ENCODE measurements around the gene CFAP53. TPM values are rescaled to one million over a fixed set of nuclear protein-coding genes. Genes with fewer than 3 reads are reported as not detected.

The CFAP53 gene
- total RNA-seq, 1 experiment from 2014 or later = 0.08 TPM

DNA sequence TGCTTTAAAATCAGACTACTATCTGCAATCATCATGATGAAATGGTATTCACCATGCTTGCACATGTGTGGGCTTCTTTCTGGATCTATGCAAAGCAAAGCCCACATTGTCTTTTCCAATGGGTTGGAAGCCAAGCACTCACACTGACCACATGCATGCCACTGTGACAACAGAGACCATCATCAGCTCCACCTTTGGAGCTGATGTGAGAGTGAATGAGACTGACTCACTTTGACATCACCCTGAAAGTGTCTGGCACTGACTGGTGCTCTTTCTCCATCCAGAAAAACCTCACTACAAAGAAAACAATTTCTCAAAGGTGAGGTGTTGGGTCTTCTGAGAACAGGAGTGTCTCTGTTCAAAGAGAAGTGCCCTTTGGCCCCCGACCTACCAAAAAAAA lies 76.1 kb downstream of the CFAP53 start:
- Histone ChIP-seq H3K4me3 (no peak overlapping the region), H3K27ac (no peak overlapping the region), H3K4me1 (replicated peaks) (peaks cover 8% of the 10 kb centered on the region), H3K36me3 (no peaks in the 10 kb centered on the region), H3K9me3 (replicated peaks) (no peaks in the 10 kb centered on the region; the same call in none of the 2 replicates), H3K27me3 (replicated peaks) (peaks cover 59% of the 10 kb centered on the region)
- DNase-seq (ENCODE audit: low read depth in 1 of 2, low spot score in 2 of 2) = no peak

DNA sequence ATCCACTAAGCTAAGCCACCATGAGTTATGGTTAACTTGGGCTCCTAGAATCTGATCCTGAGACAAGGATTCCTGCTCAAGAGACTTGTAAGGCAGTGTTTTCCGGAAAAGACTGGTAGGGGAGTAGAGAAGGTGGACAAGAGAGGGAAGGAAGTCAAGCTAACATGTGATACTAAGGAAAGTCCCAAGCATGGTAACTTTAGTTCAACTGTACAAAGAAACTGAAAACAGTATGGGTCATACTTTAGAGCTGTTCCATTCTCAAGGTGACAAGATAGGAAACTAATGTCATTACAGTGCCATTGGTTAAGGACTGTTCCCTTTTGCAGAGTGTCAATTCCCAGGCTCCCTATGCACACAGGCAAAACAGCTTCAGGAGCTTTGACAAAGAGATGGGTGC lies 77.1 kb downstream of the CFAP53 start:
- DNase-seq (ENCODE audit: low read depth in 1 of 2, low spot score in 2 of 2) = no peak
- Histone ChIP-seq H3K4me1 (replicated peaks) (no peaks in the 10 kb centered on the region), H3K4me3 (no peak overlapping the region), H3K36me3 (no peaks in the 10 kb centered on the region), H3K9me3 (replicated peaks) (no peaks in the 10 kb centered on the region; the same call in 1 of the 2 replicates), H3K27me3 (replicated peaks) (peaks cover 50% of the 10 kb centered on the region), H3K27ac (no peak overlapping the region)

DNA sequence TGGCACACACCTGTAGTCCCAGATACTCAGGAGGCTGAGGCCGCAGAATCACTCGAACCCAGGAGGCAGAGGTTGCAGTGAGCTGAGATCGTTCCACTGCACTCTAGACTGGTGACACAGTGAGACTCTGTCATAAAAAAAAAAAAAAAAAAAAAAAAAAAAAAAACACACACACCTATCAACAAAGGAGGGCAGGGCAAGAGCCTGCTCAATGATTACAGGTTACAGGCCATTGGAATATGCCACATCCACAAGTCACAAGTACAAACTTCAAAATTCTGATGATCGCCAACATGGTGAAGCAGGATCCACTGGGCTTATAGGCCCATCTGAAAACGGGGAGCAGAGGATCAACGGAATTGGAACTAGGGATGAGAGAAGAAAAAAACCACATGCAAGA lies 77.6 kb downstream of the CFAP53 start:
- DNase-seq (ENCODE audit: low read depth in 1 of 2, low spot score in 2 of 2) = no peak
- Histone ChIP-seq H3K9me3 (replicated peaks) (no peaks in the 10 kb centered on the region; the same call in 1 of the 2 replicates), H3K27me3 (replicated peaks) (peaks cover 45% of the 10 kb centered on the region), H3K27ac (no peak overlapping the region), H3K4me3 (no peak overlapping the region), H3K36me3 (no peaks in the 10 kb centered on the region), H3K4me1 (replicated peaks) (no peaks in the 10 kb centered on the region)

DNA sequence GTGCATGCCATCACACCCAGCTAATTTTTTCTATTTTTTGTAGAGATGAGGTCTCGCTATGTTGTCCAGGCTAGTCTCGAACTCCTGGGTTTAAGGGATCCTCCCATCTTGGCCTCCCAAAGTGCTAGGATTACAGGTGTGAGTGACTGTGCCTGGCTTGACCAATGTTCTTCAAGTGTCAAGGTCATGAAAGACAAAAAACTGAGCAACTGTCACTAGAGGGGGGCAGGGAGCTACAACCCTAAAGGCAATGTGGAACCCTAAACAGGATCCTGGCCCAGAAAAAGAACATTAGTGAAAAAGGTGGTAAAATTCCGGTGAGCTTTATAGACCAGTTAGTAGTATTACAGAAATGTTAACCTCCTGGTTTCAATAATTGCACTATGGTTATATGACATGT lies 78.6 kb downstream of the CFAP53 start:
- Histone ChIP-seq H3K27me3 (replicated peaks) (peaks cover 35% of the 10 kb centered on the region), H3K9me3 (replicated peaks) (no peaks in the 10 kb centered on the region; the same call in 1 of the 2 replicates), H3K4me1 (replicated peaks) (no peaks in the 10 kb centered on the region), H3K4me3 (no peak overlapping the region), H3K36me3 (no peaks in the 10 kb centered on the region), H3K27ac (no peak overlapping the region)
- no peak for DNase-seq (ENCODE audit: low read depth in 1 of 2, low spot score in 2 of 2)

- no peaks in the 10 kb centered on the region for H3K4me1 ChIP-seq (replicated peaks)
- no peak overlapping the region for H3K4me3 ChIP-seq
- no peak overlapping the region for H3K27ac ChIP-seq
- H3K27me3 ChIP-seq (replicated peaks) = peaks cover 23% of the 10 kb centered on the region
- no peaks in the 10 kb centered on the region for H3K36me3 ChIP-seq
- no peak for DNase-seq (ENCODE audit: low read depth in 1 of 2, low spot score in 2 of 2)
- no peaks in the 10 kb centered on the region; the same call in 1 of the 2 replicates for H3K9me3 ChIP-seq (replicated peaks)
Measured at GRCh38 chr18:50186385-50186784, 79.9 kb downstream of the CFAP53 start.

DNA sequence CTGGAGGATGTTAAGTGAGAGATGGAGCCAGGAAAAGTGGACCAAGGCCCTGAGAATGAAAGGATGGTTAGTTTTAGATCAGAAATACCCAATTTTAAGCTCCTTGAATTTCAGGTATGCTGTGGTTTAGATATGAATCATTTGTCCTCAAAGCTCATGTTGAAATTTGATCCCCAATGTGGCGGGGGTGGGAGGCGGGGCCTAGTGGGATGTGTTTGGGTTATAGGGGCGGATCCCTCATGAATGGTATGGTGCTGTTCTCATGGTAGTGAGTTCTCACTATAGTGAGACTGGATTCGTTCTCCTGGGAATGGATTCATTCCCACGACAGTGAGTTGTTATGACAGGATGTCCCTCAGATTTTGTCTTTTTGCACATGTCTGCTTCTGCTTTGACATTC lies 82.7 kb downstream of the CFAP53 start:
- Histone ChIP-seq H3K27me3 (replicated peaks) (peaks cover 20% of the 10 kb centered on the region; the same call in 1 of the 2 replicates), H3K27ac (no peak overlapping the region), H3K9me3 (replicated peaks) (no peaks in the 10 kb centered on the region), H3K4me1 (replicated peaks) (no peaks in the 10 kb centered on the region), H3K36me3 (no peaks in the 10 kb centered on the region), H3K4me3 (no peak overlapping the region)
- DNase-seq (ENCODE audit: low read depth in 1 of 2, low spot score in 2 of 2) = no peak

DNA sequence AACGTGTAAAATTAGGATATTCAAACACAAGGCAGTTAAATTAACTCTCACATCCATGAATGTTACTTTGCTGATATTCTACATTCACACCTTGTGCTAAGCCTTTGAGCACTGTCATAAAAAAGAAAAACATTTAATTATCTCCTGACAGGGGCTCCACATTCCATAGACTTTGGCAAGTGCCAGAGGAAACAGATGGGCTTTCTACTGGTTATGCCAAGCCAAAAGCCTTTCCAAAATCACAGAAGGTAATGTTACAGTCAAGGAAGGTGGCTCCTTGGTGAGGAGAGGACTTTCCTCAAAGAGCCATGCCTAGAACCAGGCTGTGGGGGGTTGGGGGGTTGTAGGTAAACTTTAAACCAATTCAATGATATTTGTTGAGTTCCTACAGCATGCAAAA lies 83.8 kb downstream of the CFAP53 start:
- H3K9me3 ChIP-seq (replicated peaks) = no peaks in the 10 kb centered on the region
- no peak for DNase-seq (ENCODE audit: low read depth in 1 of 2, low spot score in 2 of 2)
- H3K4me3 ChIP-seq = no peak overlapping the region
- no peak overlapping the region for H3K27ac ChIP-seq
- H3K36me3 ChIP-seq = no peaks in the 10 kb centered on the region
- peaks cover 20% of the 10 kb centered on the region; the same call in 1 of the 2 replicates for H3K27me3 ChIP-seq (replicated peaks)
- no peaks in the 10 kb centered on the region for H3K4me1 ChIP-seq (replicated peaks)

DNA sequence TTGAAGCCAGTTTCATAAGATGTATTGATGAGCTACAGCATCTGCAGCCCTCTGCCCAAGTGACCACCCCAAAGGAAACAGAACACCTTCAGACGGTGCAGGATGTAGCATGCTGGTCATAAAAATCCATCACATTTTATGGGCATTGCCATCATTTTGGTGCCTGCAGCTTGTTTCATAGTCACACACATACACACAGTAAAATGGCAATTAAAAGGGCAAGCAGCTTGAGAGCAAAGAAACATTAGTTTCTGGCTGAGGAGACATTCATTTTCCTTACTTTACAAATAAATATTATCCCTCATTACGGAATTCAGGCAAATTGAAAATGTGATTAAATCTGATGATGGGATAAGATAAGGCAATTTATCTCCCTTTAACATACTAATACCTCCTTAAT lies 84.7 kb downstream of the CFAP53 start:
- Histone ChIP-seq H3K4me1 (replicated peaks) (no peaks in the 10 kb centered on the region), H3K4me3 (no peak overlapping the region), H3K27ac (no peak overlapping the region)

GRCh38 chr18:50179465-50179864 lies 86.8 kb downstream of the CFAP53 start:
- no peaks in the 10 kb centered on the region for H3K4me1 ChIP-seq (replicated peaks)
- peaks cover 21% of the 10 kb centered on the region for H3K27me3 ChIP-seq (replicated peaks)
- H3K4me3 ChIP-seq = no peak overlapping the region
- no peak for DNase-seq (ENCODE audit: low read depth in 1 of 2, low spot score in 2 of 2)
- no peaks in the 10 kb centered on the region for H3K36me3 ChIP-seq
- no peak overlapping the region for H3K27ac ChIP-seq
- H3K9me3 ChIP-seq (replicated peaks) = no peaks in the 10 kb centered on the region

More for the DNA sequence above, 84.7 kb downstream of the CFAP53 start:
- no peak for DNase-seq (ENCODE audit: low read depth in 1 of 2, low spot score in 2 of 2)
- Histone ChIP-seq H3K9me3 (replicated peaks) (no peaks in the 10 kb centered on the region), H3K27me3 (replicated peaks) (peaks cover 27% of the 10 kb centered on the region), H3K36me3 (no peaks in the 10 kb centered on the region)

DNA sequence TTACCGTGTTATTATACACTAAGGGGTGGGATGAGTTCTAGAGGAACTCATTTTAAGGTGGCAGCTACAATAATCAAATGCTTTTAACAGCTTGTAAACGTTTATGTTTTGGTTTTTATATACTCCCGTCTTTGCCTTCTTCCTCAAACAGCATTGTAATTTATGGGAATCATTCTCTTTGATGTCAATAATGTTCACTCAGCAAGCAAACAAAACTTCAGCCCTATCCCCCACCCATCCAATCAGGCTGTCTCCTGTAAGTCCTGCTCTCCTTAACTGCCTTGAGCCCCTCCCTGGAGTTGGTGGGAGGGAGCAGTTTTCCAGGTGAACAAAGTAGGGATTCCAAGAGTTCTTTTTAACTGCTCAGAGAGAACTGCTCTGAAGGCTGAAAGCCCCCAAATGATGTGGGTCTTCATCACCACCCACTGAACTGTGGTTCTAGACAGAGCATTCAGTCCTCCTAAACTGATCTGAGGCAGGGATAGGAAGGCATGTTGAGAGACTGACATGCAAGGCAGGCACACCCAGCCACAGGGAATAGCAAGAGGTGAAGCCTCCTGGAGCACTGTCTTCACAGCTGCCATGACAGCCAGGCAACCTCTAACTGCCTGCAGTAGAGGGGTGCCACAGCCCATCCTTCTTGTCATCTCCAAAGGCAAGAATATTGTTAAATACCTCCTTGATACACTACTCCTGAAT lies 88.9 kb downstream of the CFAP53 start:
- Histone ChIP-seq H3K36me3 (no peaks in the 10 kb centered on the region), H3K4me3 (no peak overlapping the region), H3K4me1 (replicated peaks) (no peaks in the 10 kb centered on the region), H3K27ac (no peak overlapping the region), H3K27me3 (replicated peaks) (peaks cover 21% of the 10 kb centered on the region), H3K9me3 (replicated peaks) (no peaks in the 10 kb centered on the region)
- DNase-seq (ENCODE audit: low read depth in 1 of 2, low spot score in 2 of 2) = no peak

Other genes starting within 250 kb of the CFAP53 start
- gene MYO5B, start 71.3 kb downstream of the CFAP53 start, total RNA-seq (2014; rRNA removed; shearing (Covaris generic)) = 0.97 and 3.4 TPM in 2 replicates
- 51.1 and 64.4 TPM in 2 replicates for gene MBD1, start 15.0 kb upstream of the CFAP53 start, total RNA-seq (2014; rRNA removed; shearing (Covaris generic))
- gene CXXC1, start 21.2 kb upstream of the CFAP53 start, total RNA-seq (2014; rRNA removed; shearing (Covaris generic)) = 26.0 and 31.3 TPM in 2 replicates
- 70.2 and 71.5 TPM in 2 replicates for gene SKA1, start 108.6 kb upstream of the CFAP53 start, total RNA-seq (2014; rRNA removed; shearing (Covaris generic))

All from SJSA1 (cell line).